GDM1 (cell line): ENCODE results near the gene SH2D3C.
"Not testable (repeated sequence)": the region's sequence is repeated elsewhere in the genome, so short reads cannot be mapped to it uniquely, and the experiment has no call there.

Experiments used
- DNase-seq: peaks from one replicate; lab custom pipeline; 2025; lab: John Stamatoyannopoulos, UW

The SH2D3C gene

GRCh38 chr9:127767410-127767809, 11.1 kb downstream of the SH2D3C start:
- no peak for DNase-seq

- DNase-seq: no peak
Measured at GRCh38 chr9:127765418-127765817, 13.0 kb downstream of the SH2D3C start.

DNA sequence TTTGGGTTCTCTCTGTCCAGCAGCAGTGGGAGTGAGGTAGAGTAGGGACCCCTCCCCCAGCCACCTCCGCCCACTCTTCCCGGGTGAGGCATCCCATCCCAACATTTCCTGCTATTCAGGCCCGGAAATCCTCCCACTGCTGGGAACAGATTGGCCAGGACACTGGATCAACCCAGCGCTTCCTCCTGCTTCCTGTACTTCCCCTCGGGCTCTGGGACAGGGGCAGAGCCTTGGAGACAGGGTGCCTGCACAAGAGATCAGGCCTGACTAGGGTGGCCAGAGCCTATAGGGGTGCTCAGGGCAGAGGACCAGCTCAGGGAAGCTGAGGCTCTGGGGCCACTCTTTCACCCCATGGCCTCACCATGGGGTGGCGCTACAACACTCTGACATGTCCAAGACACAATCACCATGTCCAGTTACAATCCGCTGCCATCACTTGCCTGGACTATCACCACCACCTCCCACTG, 14.5 kb downstream of the SH2D3C start:
- DNase-seq: peak; percentile 20

DNA sequence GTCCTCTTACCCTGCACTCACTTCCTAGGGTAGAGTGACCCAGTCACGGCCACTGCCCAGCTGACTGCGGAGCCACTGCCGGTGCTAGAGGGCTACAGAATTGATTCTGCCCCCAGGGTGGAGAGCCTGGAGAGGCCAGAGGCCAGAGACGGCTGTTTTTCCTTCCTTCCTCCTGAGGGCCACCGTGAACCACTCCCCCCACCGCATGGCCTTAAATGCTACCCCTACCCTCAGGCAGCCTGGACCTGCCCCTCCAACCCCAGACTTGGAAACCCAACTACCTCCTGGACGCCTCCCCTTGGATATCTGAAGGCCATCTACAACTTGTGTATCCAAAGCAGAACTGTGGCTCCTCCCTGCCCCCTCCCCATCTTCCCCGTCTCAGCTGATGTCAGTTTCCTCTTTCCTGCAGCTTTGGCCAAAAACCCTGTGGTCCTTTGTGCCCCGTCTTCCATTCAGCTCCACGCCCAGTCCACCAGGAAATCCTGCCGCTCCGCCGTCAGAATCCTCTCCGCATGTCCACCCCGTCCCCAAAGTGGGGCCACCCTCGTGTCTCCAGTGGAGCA, 16.3 kb downstream of the SH2D3C start:
- DNase-seq: no peak

- DNase-seq: no peak
Measured at GRCh38 chr9:127761491-127761956, 16.9 kb downstream of the SH2D3C start.

DNA sequence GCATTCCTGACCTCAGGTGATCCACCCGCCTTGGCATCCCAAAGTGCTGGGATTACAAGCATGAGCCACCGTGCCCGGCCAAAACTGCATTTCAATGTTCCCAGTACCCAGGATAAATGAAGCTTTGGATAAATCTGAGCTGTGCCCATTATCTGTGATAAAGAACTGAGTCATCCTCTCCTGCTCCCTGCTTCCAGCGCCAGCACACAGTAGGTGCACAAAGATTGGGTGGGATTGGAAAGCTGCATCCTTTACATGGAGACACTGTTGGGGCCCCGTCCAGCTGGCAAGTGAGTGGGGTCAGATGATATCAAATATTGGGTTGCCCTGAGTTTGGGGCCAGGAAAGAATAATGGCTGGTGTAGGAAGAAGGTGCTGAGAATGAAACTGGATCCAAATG, 17.4 kb downstream of the SH2D3C start:
- DNase-seq: no peak

GRCh38 chr9:127758843-127759242, 19.6 kb downstream of the SH2D3C start:
- no peak for DNase-seq

DNA sequence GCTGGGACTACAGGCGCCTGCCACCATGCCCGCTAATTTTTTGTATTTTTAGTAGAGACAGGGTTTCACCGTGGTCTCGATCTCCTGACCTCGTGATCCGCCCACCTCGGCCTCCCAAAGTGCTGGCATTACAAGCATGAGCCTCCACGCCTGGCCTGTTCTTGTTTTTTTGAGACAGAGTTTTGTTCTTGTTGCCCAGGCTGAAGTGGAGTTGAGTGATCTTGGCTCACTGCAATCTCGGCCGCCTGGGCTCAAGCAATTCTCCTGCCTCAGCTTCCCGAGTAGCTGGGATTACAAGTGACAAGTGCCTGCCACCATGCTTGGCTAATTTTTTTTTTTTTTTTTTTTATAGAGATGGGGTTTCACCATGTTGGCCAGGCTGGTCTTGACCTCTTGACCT, 21.7 kb downstream of the SH2D3C start:
- DNase-seq: not testable (repeated sequence)

DNA sequence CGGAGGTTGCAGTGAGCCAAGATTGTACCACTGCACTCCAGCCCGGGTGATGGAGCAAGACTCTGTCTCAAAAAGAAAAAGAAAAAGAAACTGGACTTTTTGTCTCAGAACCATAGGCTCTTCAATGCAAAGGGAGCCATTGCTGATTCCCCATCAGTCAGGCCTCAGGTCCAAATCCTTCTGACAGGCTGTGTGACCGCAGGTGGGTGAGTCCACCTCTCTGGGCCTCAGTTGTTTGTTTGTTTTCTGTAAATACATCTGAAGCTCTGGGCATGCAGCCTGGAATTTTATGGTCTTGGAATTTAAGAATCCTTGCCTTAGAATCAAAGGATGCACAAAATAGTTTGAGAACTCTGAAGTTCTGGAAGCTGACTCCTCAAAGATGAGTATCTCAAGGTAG, 22.2 kb downstream of the SH2D3C start:
- no peak for DNase-seq

- no peak for DNase-seq
Measured at GRCh38 chr9:127755061-127756060, 23.1 kb downstream of the SH2D3C start.

- no peak for DNase-seq
Measured at GRCh38 chr9:127754099-127755060, 24.1 kb downstream of the SH2D3C start.

DNA sequence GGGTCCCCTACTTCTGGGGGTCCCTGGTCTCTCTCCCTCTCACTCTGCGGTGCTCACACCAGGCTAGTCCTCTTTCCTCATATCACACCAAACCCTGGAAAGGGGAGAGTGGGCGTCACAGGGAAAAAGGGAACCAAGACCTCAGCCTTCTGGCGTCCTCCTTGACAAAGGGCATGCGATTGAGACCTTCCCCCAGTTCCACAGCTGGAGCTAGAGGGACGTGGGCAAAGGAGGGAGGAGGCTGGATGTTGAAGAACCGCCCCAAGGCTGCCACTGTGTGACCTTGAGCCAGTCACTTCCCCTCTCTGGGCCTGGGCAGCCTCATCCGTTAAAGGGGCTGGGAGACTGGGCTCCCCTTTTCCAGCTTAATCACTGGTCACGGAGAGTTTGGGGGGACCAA, 24.8 kb downstream of the SH2D3C start:
- DNase-seq: no peak

DNA sequence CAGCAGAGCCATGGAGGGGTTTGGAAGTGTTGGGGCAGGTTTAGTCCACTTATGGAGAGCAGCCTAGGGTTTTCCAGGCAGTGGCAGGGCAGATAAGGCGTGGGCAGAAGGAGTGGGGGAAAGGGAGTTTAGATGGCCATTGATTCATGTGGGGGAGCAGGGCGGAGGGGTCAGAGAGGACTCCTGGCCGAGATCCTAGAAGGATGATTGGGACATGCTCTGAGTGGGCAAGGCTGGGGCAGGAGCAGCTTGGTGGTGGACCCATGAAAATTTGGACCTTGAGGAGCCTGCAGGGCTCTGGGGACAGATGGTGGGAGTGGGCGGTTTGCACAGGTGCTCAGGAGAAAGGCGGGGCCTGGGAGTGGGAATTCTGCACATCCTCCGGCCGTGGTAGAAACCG, 25.3 kb downstream of the SH2D3C start:
- DNase-seq: no peak

GRCh38 chr9:127751269-127752054, 27.0 kb downstream of the SH2D3C start:
- DNase-seq: no peak

- no peak for DNase-seq
Measured at GRCh38 chr9:127749090-127749787, 29.2 kb downstream of the SH2D3C start.

DNA sequence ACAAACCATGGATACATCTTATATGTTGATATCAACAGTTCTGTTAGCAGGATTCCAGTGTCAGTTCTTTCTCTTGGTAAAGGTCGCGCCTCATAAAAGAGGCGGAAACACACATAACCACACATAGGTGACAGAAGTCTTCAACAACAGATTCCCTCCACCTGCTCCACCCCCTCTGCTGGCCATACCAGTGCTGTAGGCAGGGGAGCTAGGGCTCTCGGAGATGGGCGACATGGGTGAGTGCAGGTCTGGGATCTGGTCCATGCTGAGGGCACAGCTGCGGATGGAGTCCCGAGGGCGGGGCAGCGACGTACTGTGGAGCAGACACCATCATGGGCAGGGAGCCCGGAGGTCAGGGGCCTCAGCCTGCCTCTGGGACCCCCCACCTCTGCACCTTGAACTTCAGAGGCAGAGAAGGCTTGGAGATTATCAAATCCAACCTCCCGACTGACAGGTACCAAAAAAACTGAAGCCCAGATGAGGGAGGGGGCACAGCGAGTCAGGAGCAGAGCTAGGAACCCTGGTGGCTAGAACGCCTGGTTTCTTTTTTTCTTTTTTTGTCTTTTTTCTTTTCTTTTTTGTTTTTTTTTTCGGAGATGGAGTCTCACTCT, 31.4 kb downstream of the SH2D3C start:
- no peak for DNase-seq

DNA sequence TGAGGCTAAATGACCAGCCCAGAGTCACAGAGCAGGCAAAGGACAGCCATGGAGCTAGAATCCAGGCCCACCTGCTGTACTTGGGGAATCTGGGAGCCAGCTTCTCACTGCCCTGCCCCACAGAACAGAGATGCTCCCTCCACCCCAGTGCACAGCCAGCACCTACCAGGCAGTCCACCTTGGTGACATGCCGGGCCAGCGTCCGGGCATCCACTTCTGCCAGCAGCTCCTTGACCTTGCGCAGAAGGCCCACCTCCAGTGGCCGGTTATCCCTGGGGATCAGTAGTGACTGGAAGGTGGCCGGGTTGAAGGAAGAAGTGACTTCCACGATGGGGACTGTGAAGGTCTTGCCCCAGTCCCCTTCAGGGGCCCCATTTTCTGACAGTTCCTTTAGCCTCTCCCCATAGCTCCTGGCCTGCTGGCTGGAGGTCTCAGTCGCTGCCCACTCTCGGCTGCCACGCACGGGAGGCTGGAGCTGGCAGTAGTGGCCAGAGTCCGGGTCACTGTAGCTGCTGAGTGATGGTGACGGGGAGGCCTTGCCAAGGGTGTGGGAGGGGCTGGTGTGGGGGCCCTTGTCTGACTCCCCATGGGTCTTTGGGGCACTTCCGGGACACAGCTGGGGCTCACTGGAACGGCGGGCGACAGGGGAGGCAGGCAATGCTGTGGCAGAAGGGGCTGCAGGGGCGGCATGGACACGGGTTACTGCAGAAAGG, 33.9 kb downstream of the SH2D3C start:
- DNase-seq: no peak

- DNase-seq: no peak
Measured at GRCh38 chr9:127742435-127743088, 35.9 kb downstream of the SH2D3C start.
